Measurements from ENCODE around the gene KIAA1671. TPM values are rescaled to one million over a fixed set of nuclear protein-coding genes. Genes with fewer than 3 reads are reported as not detected.

Gene KIAA1671
- total RNA-seq, 1 donor from 2014 or later = 40.7 TPM

DNA sequence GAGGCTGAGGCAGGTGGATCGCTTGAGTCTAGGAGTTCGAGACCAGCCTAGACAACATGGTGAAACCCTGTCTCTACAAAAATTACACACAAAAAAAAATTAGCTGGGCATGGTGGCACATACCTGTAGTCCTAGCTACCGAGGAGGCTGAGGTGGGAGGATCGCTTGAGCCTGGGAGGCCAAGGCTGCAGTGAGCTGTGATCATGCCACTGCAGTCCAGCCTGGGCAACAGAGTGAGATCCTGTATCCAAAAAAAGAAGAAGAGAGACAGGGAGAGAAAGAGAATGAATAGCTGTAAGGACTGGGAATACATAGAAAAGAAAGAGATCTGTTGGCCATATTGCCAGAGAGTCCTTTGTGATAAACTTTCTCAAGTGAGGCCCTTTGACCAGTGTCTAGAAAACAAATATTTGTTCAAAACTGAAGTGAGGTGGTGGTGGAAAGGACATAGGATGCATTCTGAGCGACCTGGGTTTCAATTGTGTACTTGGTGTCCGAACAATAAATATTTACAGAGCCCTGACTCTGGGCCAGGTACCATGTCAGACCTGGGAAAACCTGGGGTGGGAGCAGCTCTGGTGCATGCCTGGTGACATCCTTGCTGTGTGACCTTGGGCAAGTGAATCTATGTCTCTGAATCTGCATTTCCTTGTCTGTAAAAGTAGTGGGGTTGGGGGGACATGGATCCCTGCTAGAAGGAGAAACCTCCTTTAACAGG lies 157.5 kb downstream of the KIAA1671 start:
- peaks cover 54% of the 10 kb centered on the region for H3K4me1 ChIP-seq
- intact Hi-C loops (cut with DNase I) = no loop called here
- ATAC-seq = peak; percentile 27 to 49
- TF ChIP-seq, protein P1, sequence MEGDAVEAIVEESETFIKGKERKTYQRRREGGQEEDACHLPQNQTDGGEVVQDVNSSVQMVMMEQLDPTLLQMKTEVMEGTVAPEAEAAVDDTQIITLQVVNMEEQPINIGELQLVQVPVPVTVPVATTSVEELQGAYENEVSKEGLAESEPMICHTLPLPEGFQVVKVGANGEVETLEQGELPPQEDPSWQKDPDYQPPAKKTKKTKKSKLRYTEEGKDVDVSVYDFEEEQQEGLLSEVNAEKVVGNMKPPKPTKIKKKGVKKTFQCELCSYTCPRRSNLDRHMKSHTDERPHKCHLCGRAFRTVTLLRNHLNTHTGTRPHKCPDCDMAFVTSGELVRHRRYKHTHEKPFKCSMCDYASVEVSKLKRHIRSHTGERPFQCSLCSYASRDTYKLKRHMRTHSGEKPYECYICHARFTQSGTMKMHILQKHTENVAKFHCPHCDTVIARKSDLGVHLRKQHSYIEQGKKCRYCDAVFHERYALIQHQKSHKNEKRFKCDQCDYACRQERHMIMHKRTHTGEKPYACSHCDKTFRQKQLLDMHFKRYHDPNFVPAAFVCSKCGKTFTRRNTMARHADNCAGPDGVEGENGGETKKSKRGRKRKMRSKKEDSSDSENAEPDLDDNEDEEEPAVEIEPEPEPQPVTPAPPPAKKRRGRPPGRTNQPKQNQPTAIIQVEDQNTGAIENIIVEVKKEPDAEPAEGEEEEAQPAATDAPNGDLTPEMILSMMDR (IDR thresholded peaks at IDR 0.05) = no peak
- H3K27me3 ChIP-seq (ENCODE audit: low read depth) = peaks cover 2% of the 10 kb centered on the region
- peak overlapping the region; percentile 87 for H3K27ac ChIP-seq
- H3K4me3 ChIP-seq = no peak overlapping the region
- DNase-seq = no peak
- no peaks in the 10 kb centered on the region for H3K9me3 ChIP-seq
- no peaks in the 10 kb centered on the region for H3K36me3 ChIP-seq

DNA sequence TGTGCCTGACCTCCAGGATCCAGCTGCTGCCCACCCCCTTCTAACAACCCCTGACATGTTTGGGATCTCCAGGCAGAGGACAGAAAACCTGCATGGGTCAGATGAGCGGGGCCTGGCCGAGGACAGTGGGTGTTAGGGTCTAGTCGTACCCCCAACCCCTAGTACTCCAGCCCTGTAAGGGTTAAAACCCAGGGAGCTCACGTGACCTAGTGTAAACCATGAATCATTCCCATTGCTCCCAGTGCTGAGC lies 158.0 kb downstream of the KIAA1671 start:
- intact Hi-C loops (cut with DNase I) = no loop called here
- H3K36me3 ChIP-seq = no peaks in the 10 kb centered on the region
- DNase-seq (no peak), ATAC-seq (no peak)
- H3K4me3 ChIP-seq = peak overlapping the region; percentile 65
- H3K27me3 ChIP-seq (ENCODE audit: low read depth) = peaks cover 2% of the 10 kb centered on the region
- H3K9me3 ChIP-seq = no peaks in the 10 kb centered on the region
- H3K4me1 ChIP-seq = peaks cover 56% of the 10 kb centered on the region
- peak overlapping the region; percentile 87 for H3K27ac ChIP-seq
- TF ChIP-seq, protein P1 (IDR thresholded peaks at IDR 0.05) = no peak

DNA sequence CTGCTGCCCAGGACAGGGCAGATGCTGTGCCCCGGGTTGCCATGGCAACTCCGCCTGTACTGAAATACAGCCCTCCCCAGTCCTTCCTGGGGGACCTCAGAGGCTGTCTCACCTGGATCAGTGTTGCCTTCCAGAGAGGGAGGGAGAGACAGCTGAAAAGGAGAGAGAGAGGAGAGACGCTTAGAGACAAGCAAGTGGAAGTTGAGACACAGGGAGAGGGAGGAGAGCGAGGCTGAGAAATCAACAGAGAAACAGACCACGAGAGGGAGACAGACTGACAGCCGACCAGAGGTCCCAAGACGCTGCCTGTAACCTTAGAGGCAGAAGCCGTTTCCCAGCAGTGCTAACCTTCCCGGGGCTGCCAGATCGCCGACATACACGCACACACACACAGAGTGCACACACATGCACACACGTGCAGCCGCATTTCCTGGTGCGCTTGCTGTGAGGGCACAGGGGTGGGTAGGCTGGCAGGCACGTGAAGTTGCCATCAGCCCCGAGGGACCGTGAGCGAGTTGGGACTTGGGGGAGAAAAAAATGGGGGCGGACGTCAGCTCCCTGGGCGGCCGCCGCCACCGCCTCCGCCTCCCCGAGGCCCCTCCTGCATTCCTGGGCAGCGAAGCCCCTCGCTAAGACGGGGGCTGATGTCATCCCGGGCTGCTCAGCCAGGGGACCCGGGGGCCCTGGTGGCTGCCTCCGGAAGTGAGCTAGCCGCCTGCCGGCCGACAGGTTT lies 158.5 kb downstream of the KIAA1671 start:
- DNase-seq (peak; percentile 83), ATAC-seq (peak; percentile 80 to 82)
- Histone ChIP-seq H3K27ac (peak overlapping the region; percentile 87), H3K9me3 (no peaks in the 10 kb centered on the region), H3K36me3 (no peaks in the 10 kb centered on the region), H3K4me1 (peaks cover 56% of the 10 kb centered on the region), H3K4me3 (peak overlapping the region; percentile 65), H3K27me3 (ENCODE audit: low read depth) (peaks cover 2% of the 10 kb centered on the region)
- intact Hi-C loops (cut with DNase I) = no loop called here
- TF ChIP-seq, protein P1 (IDR thresholded peaks at IDR 0.05) = peak; percentile 50

DNA sequence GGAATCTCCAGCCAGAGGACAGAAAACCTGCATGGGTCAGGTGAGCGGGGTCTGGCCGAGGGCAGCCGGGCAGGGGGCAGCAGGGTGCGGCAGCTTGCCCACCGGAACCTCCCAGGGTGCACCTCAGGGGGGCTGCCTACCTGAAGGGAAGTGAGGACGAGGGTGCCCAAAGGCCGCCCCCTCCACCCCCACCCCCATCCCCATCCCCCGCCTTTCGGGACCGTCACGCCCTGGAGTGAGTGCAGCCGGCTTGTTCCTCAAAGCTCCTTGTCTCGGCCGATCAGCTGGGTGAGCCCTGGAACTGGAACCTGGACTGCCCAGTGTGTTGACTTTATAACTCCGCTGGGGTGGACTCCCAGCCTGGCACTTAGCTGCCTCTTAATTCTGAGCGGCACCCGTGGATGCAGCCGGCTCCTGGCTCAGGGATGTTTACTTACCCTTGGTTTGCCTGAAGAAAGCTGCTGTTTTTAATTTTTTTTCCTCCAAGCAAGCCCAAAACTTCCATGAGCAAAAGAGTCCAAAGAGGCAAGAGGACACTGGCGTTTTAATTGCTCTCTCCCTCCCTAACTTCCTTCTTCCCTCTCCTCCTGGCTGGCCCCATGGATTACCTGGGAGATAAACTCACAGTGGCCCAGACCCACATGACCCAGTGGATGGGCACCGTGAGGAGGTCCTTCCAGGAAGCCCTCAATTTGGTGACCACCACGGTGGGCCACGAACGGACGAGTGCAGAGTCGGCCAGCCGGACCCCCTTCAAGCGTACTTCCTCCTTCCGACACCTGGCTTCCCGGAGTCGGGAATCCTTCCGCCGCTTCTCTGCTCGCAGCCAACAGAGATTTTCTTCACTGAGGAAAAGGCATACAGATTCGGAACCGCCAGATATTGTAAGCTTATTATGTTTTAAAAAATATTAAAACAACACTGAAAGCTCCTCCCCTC lies 159.3 kb downstream of the KIAA1671 start:
- Histone ChIP-seq H3K27me3 (ENCODE audit: low read depth) (peaks cover 2% of the 10 kb centered on the region), H3K4me3 (peak overlapping the region; percentile 65), H3K9me3 (no peaks in the 10 kb centered on the region), H3K4me1 (peaks cover 56% of the 10 kb centered on the region), H3K36me3 (no peaks in the 10 kb centered on the region), H3K27ac (peak overlapping the region; percentile 87)
- intact Hi-C loops (cut with DNase I) = no loop called here
- DNase-seq (peak; percentile 81), ATAC-seq (peak; percentile 80 to 82)
- TF ChIP-seq, protein P1 (IDR thresholded peaks at IDR 0.05) = no peak

DNA sequence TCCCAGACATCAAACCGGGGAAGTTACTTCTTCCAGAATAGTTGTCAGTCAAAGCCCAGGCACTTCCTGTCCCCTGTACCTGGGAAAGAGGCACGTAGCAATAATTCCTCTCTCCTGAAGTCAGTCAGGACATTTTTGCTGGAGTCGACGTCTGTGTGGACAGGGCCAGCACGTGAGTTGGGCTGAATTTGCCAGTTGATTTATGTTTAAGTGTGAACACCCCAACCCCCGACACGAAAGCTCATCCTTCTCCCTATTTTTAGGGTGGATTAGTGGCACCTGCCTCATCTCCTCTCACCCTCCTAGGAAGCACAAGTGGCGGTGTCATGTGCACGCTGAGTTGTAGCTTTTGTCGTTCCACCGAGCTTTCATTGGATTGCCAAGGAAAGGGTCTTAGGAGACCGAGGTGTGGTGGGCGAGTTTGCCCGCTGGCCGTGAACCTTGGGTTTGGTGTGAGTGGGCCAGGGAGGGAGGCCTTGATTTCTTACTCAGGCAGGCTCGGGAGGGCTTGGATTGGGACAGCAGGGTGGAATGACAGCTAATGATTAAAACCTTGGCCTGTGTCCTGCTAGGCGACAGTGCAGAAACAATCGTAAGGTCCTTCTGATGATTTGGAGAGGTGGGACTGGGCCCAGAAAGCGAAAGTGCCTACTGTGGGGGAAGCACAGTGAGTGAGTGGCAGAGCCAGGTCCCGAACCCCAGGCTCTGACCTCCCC lies 160.2 kb downstream of the KIAA1671 start:
- intact Hi-C loops (cut with DNase I) = no loop called here
- no peak for ATAC-seq

More for the DNA sequence above, 160.2 kb downstream of the KIAA1671 start:
- Histone ChIP-seq H3K36me3 (no peaks in the 10 kb centered on the region), H3K4me1 (peaks cover 56% of the 10 kb centered on the region), H3K9me3 (no peaks in the 10 kb centered on the region), H3K27ac (peak overlapping the region; percentile 87), H3K27me3 (ENCODE audit: low read depth) (peaks cover 2% of the 10 kb centered on the region), H3K4me3 (peak overlapping the region; percentile 65)
- TF ChIP-seq, protein P1 (IDR thresholded peaks at IDR 0.05) = no peak
- DNase-seq = no peak

Measured in lower lobe of right lung (tissue), 2 donors.